Astrocyte (in vitro differentiated cells and primary cell): ENCODE measurements around the gene IFNAR1. TPM values are rescaled to one million over a fixed set of nuclear protein-coding genes. Genes with fewer than 3 reads are reported as not detected.
"Not testable (repeated sequence)": the region's sequence is repeated elsewhere in the genome, so short reads cannot be mapped to it uniquely, and the experiment has no call there.

ENCODE experiments used
- DNase-seq: peaks from one replicate; pipeline ENCODE4 v3.0.0-alpha.2; 2010; ENCODE audit warnings: low read depth
- FAIRE-seq: peaks from 2 replicates; lab custom pipeline; 2011; peaks lifted over from hg19 to GRCh38; lab: Jason Lieb, UNC
- H2AFZ ChIP-seq: 2 replicates; pipeline ENCODE4 v1.6.0; 2012; ENCODE audit warnings: low read depth, low read length, inconsistent platforms
- H3K27ac ChIP-seq: 2 replicates; pipeline ENCODE4 v1.5.1; 2011; ENCODE audit warnings: low read depth, low read length, inconsistent platforms
- H3K27me3 ChIP-seq: 2 replicates; pipeline ENCODE4 v1.6.0; 2011; ENCODE audit warnings: low read length, inconsistent platforms; ENCODE audit not compliant: insufficient read depth
- H3K36me3 ChIP-seq: 2 replicates; pipeline ENCODE4 v1.5.1; 2011; ENCODE audit warnings: low read length, inconsistent platforms; ENCODE audit not compliant: insufficient read depth
- H3K4me1 ChIP-seq: 2 replicates; pipeline ENCODE4 v1.5.1; 2011; ENCODE audit warnings: low read length, inconsistent platforms; ENCODE audit not compliant: insufficient read depth
- H3K4me2 ChIP-seq: 2 replicates; pipeline ENCODE4 v1.6.0; 2012; ENCODE audit warnings: low read length, inconsistent platforms
- H3K4me3 ChIP-seq: 2 replicates; pipeline ENCODE4 v1.5.1; 2011; ENCODE audit warnings: low read depth, mild to moderate bottlenecking, low read length, inconsistent platforms; ENCODE audit not compliant: insufficient read depth
- H3K79me2 ChIP-seq: 2 replicates; pipeline ENCODE4 v1.6.0; 2012; ENCODE audit warnings: mild to moderate bottlenecking, low read length, inconsistent platforms; ENCODE audit not compliant: insufficient read depth
- H3K9ac ChIP-seq: 2 replicates; pipeline ENCODE4 v1.6.0; 2012; ENCODE audit warnings: mild to moderate bottlenecking, low read length, inconsistent platforms
- H3K9me3 ChIP-seq: 2 replicates; pipeline ENCODE4 v1.5.1; 2012; ENCODE audit warnings: low read depth, mild to moderate bottlenecking, low read length, inconsistent platforms; ENCODE audit not compliant: insufficient read depth
- H4K20me1 ChIP-seq: 2 replicates; pipeline ENCODE4 v1.6.0; 2012; ENCODE audit warnings: low read length, inconsistent platforms; ENCODE audit not compliant: insufficient read depth
- H3K27ac Mint-ChIP-seq: one replicate; pipeline ENCODE4 v1.8.0; 2021; ENCODE audit warnings: mild to moderate bottlenecking, mixed read lengths; ENCODE audit not compliant: unreplicated experiment
- H3K27me3 Mint-ChIP-seq: one replicate; pipeline ENCODE4 v1.8.0; 2021; ENCODE audit warnings: low read depth, mixed read lengths; ENCODE audit not compliant: unreplicated experiment
- H3K36me3 Mint-ChIP-seq: one replicate; pipeline ENCODE4 v1.8.0; 2021; ENCODE audit warnings: low read depth, mixed read lengths; ENCODE audit not compliant: unreplicated experiment
- H3K4me1 Mint-ChIP-seq: one replicate; pipeline ENCODE4 v1.8.0; 2021; ENCODE audit warnings: low read depth, mixed read lengths; ENCODE audit not compliant: unreplicated experiment
- H3K4me3 Mint-ChIP-seq: one replicate; pipeline ENCODE4 v1.8.0; 2021; ENCODE audit warnings: mild to moderate bottlenecking, moderate library complexity, mixed read lengths; ENCODE audit not compliant: unreplicated experiment
- H3K9me3 Mint-ChIP-seq: one replicate; pipeline ENCODE4 v1.8.0; 2021; ENCODE audit warnings: mild to moderate bottlenecking, mixed read lengths; ENCODE audit not compliant: unreplicated experiment
- CTCF ChIP-seq: IDR thresholded peaks from 2 replicates; pipeline ENCODE4 v1.5.1; 2011; ENCODE audit warnings: low read depth, mild to moderate bottlenecking, inconsistent platforms, low read length, moderate library complexity; ENCODE audit not compliant: insufficient read depth
- EZH2 ChIP-seq: IDR thresholded peaks from 2 replicates; pipeline ENCODE4 v1.6.1; 2012; ENCODE audit warnings: mild to moderate bottlenecking, low read length, inconsistent platforms; ENCODE audit not compliant: insufficient read depth
- total RNA-seq: library from RNA; stranded (reverse); gene quantifications from 2 replicates; pipeline ENCODE4 v1.2.1, GENCODE V29; 2021

IFNAR1 gene
- total RNA-seq, 1 donor from 2014 or later = 44.0 TPM

GRCh38 chr21:33377221-33377920 is 52.6 kb downstream of the IFNAR1 start:
- H3K9me3 Mint-ChIP-seq = no peaks in the 10 kb centered on the region
- H3K4me3 ChIP-seq = no peak overlapping the region
- no peaks in the 10 kb centered on the region for H3K36me3 ChIP-seq
- H3K9me3 ChIP-seq = no peaks in the 10 kb centered on the region
- no peak overlapping the region for H3K4me2 ChIP-seq
- H3K4me1 ChIP-seq = peaks cover 25% of the 10 kb centered on the region
- H3K4me3 Mint-ChIP-seq = no peak overlapping the region
- no peak overlapping the region for H3K27ac ChIP-seq
- no peak for FAIRE-seq
- H4K20me1 ChIP-seq = no peaks in the 10 kb centered on the region
- H3K27me3 Mint-ChIP-seq = peaks cover 2% of the 10 kb centered on the region
- no peak overlapping the region for H2AFZ ChIP-seq
- no peak for DNase-seq
- H3K27me3 ChIP-seq = no peaks in the 10 kb centered on the region
- TF ChIP-seq EZH2 = no peak
- TF ChIP-seq CTCF = no peak
- no peaks in the 10 kb centered on the region for H3K36me3 Mint-ChIP-seq
- peaks cover 24% of the 10 kb centered on the region for H3K4me1 Mint-ChIP-seq
- no peak overlapping the region for H3K27ac Mint-ChIP-seq
- H3K9ac ChIP-seq = no peak overlapping the region
- no peaks in the 10 kb centered on the region for H3K79me2 ChIP-seq

GRCh38 chr21:33378081-33378480 is 53.3 kb downstream of the IFNAR1 start:
- Histone ChIP-seq H3K27ac (no peak overlapping the region), H3K4me3 (no peak overlapping the region), H3K9me3 (no peaks in the 10 kb centered on the region), H3K9ac (no peak overlapping the region), H3K27me3 (no peaks in the 10 kb centered on the region), H3K4me1 (peaks cover 32% of the 10 kb centered on the region), H3K4me2 (no peak overlapping the region), H3K79me2 (no peaks in the 10 kb centered on the region), H2AFZ (no peak overlapping the region), H4K20me1 (no peaks in the 10 kb centered on the region), H3K36me3 (no peaks in the 10 kb centered on the region)
- Mint-ChIP-seq H3K36me3 (no peaks in the 10 kb centered on the region), H3K4me1 (peaks cover 31% of the 10 kb centered on the region), H3K27ac (peak overlapping the region; percentile 4), H3K4me3 (no peak overlapping the region), H3K27me3 (peaks cover 2% of the 10 kb centered on the region), H3K9me3 (no peaks in the 10 kb centered on the region)
- no peak for FAIRE-seq
- no peak for TF ChIP-seq EZH2
- TF ChIP-seq CTCF = no peak
- no peak for DNase-seq

- not testable (repeated sequence) for H3K9me3 ChIP-seq, H3K79me2 ChIP-seq, H3K36me3 ChIP-seq, H3K4me3 ChIP-seq, H4K20me1 ChIP-seq, H3K9me3 Mint-ChIP-seq, H3K4me3 Mint-ChIP-seq, H3K27me3 Mint-ChIP-seq, H3K36me3 Mint-ChIP-seq, FAIRE-seq, H3K27me3 ChIP-seq
- DNase-seq = peak; percentile 65
- peak overlapping the region; percentile 92 for H3K27ac ChIP-seq
- Mint-ChIP-seq H3K27ac (peak overlapping the region; percentile 92), H3K4me1 (peaks cover 38% of the 10 kb centered on the region)
- peak overlapping the region; percentile 76 for H3K9ac ChIP-seq
- H2AFZ ChIP-seq = peak overlapping the region; percentile 27
- peak overlapping the region; percentile 80 for H3K4me2 ChIP-seq
- peaks cover 35% of the 10 kb centered on the region for H3K4me1 ChIP-seq
These were observed 55.2 kb downstream of the IFNAR1 start for GRCh38 chr21:33379934-33380333.
